ENCODE results near the gene NKPD1.

- TF ChIP-seq CTCF (IDR thresholded peaks at IDR 0.05 in 4 of 5, conservative IDR thresholded peaks at IDR 0.05 in 1 of 5), result no peak
- TF ChIP-seq POLR2A (IDR thresholded peaks at IDR 0.05), result no peak
These were observed 22.5 kb downstream of the NKPD1 start for GRCh38 chr19:45138303-45138751.

Data from gastrocnemius medialis (tissue), 4 donors.